IPS DF 6.9 (cell line): ENCODE measurements around the gene UNK.

ENCODE experiments used
- DNase-seq: peaks from one replicate; pipeline ENCODE4 v3.0.0-alpha.2; 2013; ENCODE audit warnings: low read depth, low spot score
- H3K27ac ChIP-seq: one replicate; pipeline ENCODE4 v1.5.1; 2013; ENCODE audit warnings: low read length, control low read depth
- H3K27me3 ChIP-seq: 2 replicates; pipeline ENCODE4 v1.6.1; 2013; ENCODE audit warnings: mild to moderate bottlenecking, low read length; ENCODE audit not compliant: control insufficient read depth, insufficient read depth
- H3K36me3 ChIP-seq: 2 replicates; pipeline ENCODE4 v1.6.1; 2013; ENCODE audit warnings: low read length; ENCODE audit not compliant: control insufficient read depth, insufficient read depth
- H3K4me1 ChIP-seq: 2 replicates; pipeline ENCODE4 v1.6.1; 2013; ENCODE audit warnings: low read length; ENCODE audit not compliant: control insufficient read depth, insufficient read depth
- H3K4me3 ChIP-seq: 2 replicates; pipeline ENCODE4 v1.5.1; 2013; ENCODE audit warnings: mild to moderate bottlenecking, low read length
- H3K9me3 ChIP-seq: 2 replicates; pipeline ENCODE4 v1.6.1; 2013; ENCODE audit warnings: low read length, inconsistent platforms; ENCODE audit not compliant: control insufficient read depth, insufficient read depth
- WGBS: extraction: QIAGEN DNeasy Blood & Tissue Kit; methylation state at CpG from one replicate; pipeline ENCODE4 v1.1.7; 2013; ENCODE audit warnings: mixed read lengths, missing lambda C conversion rate; ENCODE audit not compliant: insufficient read length, insufficient coverage; 5-methylcytosine and 5-hydroxymethylcytosine counted together

Gene UNK

GRCh38 chr17:75829747-75830146 is 45.1 kb downstream of the UNK start:
- H3K27me3 ChIP-seq, result no peaks in the 10 kb centered on the region
- H3K27ac ChIP-seq, result no peak overlapping the region
- no peaks in the 10 kb centered on the region for H3K9me3 ChIP-seq
- WGBS, result no CpG with 5 or more reads among the region's 7 CpGs
- H3K4me1 ChIP-seq, result peaks cover 9% of the 10 kb centered on the region; the same call in 1 of the 2 replicates
- peaks cover 4% of the 10 kb centered on the region; the same call in 1 of the 2 replicates for H3K36me3 ChIP-seq
- no peak overlapping the region for H3K4me3 ChIP-seq
- DNase-seq, result no peak

GRCh38 chr17:75830164-75831031 is 45.8 kb downstream of the UNK start:
- no peaks in the 10 kb centered on the region for H3K27me3 ChIP-seq
- H3K4me3 ChIP-seq, result no peak overlapping the region
- peaks cover 4% of the 10 kb centered on the region; the same call in 1 of the 2 replicates for H3K36me3 ChIP-seq
- H3K4me1 ChIP-seq, result peaks cover 10% of the 10 kb centered on the region; the same call in 1 of the 2 replicates
- DNase-seq, result peak; percentile 63
- H3K27ac ChIP-seq, result no peak overlapping the region
- no peaks in the 10 kb centered on the region for H3K9me3 ChIP-seq
- WGBS, result no CpG with 5 or more reads among the region's 27 CpGs

- Histone ChIP-seq H3K27ac (no peak overlapping the region), H3K36me3 (peaks cover 4% of the 10 kb centered on the region; the same call in 1 of the 2 replicates), H3K4me3 (no peak overlapping the region), H3K9me3 (no peaks in the 10 kb centered on the region), H3K4me1 (peaks cover 12% of the 10 kb centered on the region; the same call in 1 of the 2 replicates), H3K27me3 (no peaks in the 10 kb centered on the region)
- WGBS, result no CpG with 5 or more reads among the region's 15 CpGs
- DNase-seq, result no peak
These were observed 46.5 kb downstream of the UNK start for GRCh38 chr17:75831032-75831571.

GRCh38 chr17:75832164-75832651 is 47.6 kb downstream of the UNK start:
- WGBS, result no CpG with 5 or more reads among the region's 10 CpGs
- H3K27ac ChIP-seq, result no peak overlapping the region
- no peaks in the 10 kb centered on the region for H3K27me3 ChIP-seq
- DNase-seq, result no peak
- no peak overlapping the region for H3K4me3 ChIP-seq
- peaks cover 4% of the 10 kb centered on the region; the same call in 1 of the 2 replicates for H3K36me3 ChIP-seq
- H3K4me1 ChIP-seq, result peaks cover 12% of the 10 kb centered on the region; the same call in 1 of the 2 replicates
- no peaks in the 10 kb centered on the region for H3K9me3 ChIP-seq

GRCh38 chr17:75832652-75833400 is 48.2 kb downstream of the UNK start:
- no peak for DNase-seq
- no peaks in the 10 kb centered on the region for H3K27me3 ChIP-seq
- H3K4me3 ChIP-seq, result no peak overlapping the region
- WGBS, result no CpG with 5 or more reads among the region's 20 CpGs
- H3K4me1 ChIP-seq, result peaks cover 10% of the 10 kb centered on the region; the same call in 1 of the 2 replicates
- H3K9me3 ChIP-seq, result no peaks in the 10 kb centered on the region
- no peak overlapping the region for H3K27ac ChIP-seq
- H3K36me3 ChIP-seq, result peaks cover 4% of the 10 kb centered on the region; the same call in 1 of the 2 replicates

GRCh38 chr17:75834279-75834920 is 49.8 kb downstream of the UNK start:
- H3K27ac ChIP-seq, result no peak overlapping the region
- no peaks in the 10 kb centered on the region for H3K9me3 ChIP-seq
- no CpG with 5 or more reads among the region's 25 CpGs for WGBS
- peaks cover 8% of the 10 kb centered on the region; the same call in 1 of the 2 replicates for H3K4me1 ChIP-seq
- H3K27me3 ChIP-seq, result no peaks in the 10 kb centered on the region
- H3K36me3 ChIP-seq, result no peaks in the 10 kb centered on the region
- H3K4me3 ChIP-seq, result no peak overlapping the region
- DNase-seq, result no peak

- Histone ChIP-seq H3K27me3 (no peaks in the 10 kb centered on the region), H3K4me3 (no peak overlapping the region), H3K27ac (no peak overlapping the region), H3K9me3 (no peaks in the 10 kb centered on the region), H3K4me1 (peaks cover 8% of the 10 kb centered on the region; the same call in 1 of the 2 replicates), H3K36me3 (no peaks in the 10 kb centered on the region; the same call in 1 of the 2 replicates)
- DNase-seq, result no peak
- no CpG with 5 or more reads among the region's 24 CpGs for WGBS
These were observed 50.5 kb downstream of the UNK start for GRCh38 chr17:75834928-75835653.

GRCh38 chr17:75835654-75835987 is 51.0 kb downstream of the UNK start:
- Histone ChIP-seq H3K36me3 (no peaks in the 10 kb centered on the region; the same call in 1 of the 2 replicates), H3K4me1 (0 out of 2 replicates have a peak, but pooled peaks cover 4% of the 10 kb centered on the region)

GRCh38 chr17:75836605-75837004 is 52.0 kb downstream of the UNK start:
- WGBS, result no CpG with 5 or more reads among the region's 9 CpGs
- H3K27me3 ChIP-seq, result no peaks in the 10 kb centered on the region
- H3K9me3 ChIP-seq, result no peaks in the 10 kb centered on the region
- H3K4me3 ChIP-seq, result no peak overlapping the region
- no peak for DNase-seq
- 0 out of 2 replicates have a peak, but pooled peaks cover 3% of the 10 kb centered on the region for H3K4me1 ChIP-seq
- H3K27ac ChIP-seq, result no peak overlapping the region
- H3K36me3 ChIP-seq, result no peaks in the 10 kb centered on the region; the same call in 1 of the 2 replicates

More at GRCh38 chr17:75835654-75835987, 51.0 kb downstream of the UNK start:
- DNase-seq, result no peak
- H3K27ac ChIP-seq, result no peak overlapping the region
- no peaks in the 10 kb centered on the region for H3K27me3 ChIP-seq
- WGBS, result no CpG with 5 or more reads among the region's 9 CpGs
- no peaks in the 10 kb centered on the region for H3K9me3 ChIP-seq
- no peak overlapping the region for H3K4me3 ChIP-seq
